Right atrium auricular region (tissue), 2 donors: ENCODE results near the gene PRKCZ. TPM values are rescaled to one million over a fixed set of nuclear protein-coding genes. Genes with fewer than 3 reads are reported as not detected.

Experiments
- DNase-seq: peaks from one replicate; pipeline ENCODE4 v3.0.0-alpha.2; 2019; ENCODE audit warnings: low spot score
- H3K27ac ChIP-seq, 2 donors: fragments of 200-600 bp; sonication (generic); 1 replicate in 1 of 2; 2 replicates in 1 of 2; pipeline ENCODE4 v1.5.1; 2016 to 2019
- H3K27me3 ChIP-seq, 2 donors: fragments of 200-600 bp; sonication (generic); one replicate each; pipeline versions ENCODE4 v1.5.1 to v1.6.0; 2017 to 2019
- H3K36me3 ChIP-seq: fragments of 200-600 bp; sonication (generic); one replicate; pipeline ENCODE4 v1.5.1; 2016
- H3K4me1 ChIP-seq, 2 donors: fragments of 200-600 bp; sonication (generic); one replicate each; pipeline versions ENCODE4 v1.5.1 to v1.6.0; 2017 to 2019
- H3K4me3 ChIP-seq, 2 donors: fragments of 200-600 bp; sonication (generic); 1 replicate in 1 of 2; 2 replicates in 1 of 2; pipeline ENCODE4 v1.5.1; 2017 to 2019; ENCODE audit warnings: mild to moderate bottlenecking in 1 of 2, moderate library complexity in 1 of 2
- H3K9me3 ChIP-seq, 2 donors: fragments of 200-600 bp; sonication (generic); one replicate each; pipeline ENCODE4 v1.5.1; 2019
- total RNA-seq, 2 donors: library from RNA; depleted of rRNA; stranded (reverse); fragments of >200 nt; gene quantifications; one replicate each; pipeline ENCODE4 v1.1.0, GENCODE V29; 2016
- TF ChIP-seq, protein P1 (sequence below), 2 donors: fragments of 200-600 bp; sonication (generic); IDR thresholded peaks; one replicate each; pipeline ENCODE4 v1.5.1; 2019; ENCODE audit warnings: antibody characterized with exemption in 2 of 2

The PRKCZ gene
- total RNA-seq, 2 donors from 2014 or later, result 15.3 to 16.4 TPM

DNA sequence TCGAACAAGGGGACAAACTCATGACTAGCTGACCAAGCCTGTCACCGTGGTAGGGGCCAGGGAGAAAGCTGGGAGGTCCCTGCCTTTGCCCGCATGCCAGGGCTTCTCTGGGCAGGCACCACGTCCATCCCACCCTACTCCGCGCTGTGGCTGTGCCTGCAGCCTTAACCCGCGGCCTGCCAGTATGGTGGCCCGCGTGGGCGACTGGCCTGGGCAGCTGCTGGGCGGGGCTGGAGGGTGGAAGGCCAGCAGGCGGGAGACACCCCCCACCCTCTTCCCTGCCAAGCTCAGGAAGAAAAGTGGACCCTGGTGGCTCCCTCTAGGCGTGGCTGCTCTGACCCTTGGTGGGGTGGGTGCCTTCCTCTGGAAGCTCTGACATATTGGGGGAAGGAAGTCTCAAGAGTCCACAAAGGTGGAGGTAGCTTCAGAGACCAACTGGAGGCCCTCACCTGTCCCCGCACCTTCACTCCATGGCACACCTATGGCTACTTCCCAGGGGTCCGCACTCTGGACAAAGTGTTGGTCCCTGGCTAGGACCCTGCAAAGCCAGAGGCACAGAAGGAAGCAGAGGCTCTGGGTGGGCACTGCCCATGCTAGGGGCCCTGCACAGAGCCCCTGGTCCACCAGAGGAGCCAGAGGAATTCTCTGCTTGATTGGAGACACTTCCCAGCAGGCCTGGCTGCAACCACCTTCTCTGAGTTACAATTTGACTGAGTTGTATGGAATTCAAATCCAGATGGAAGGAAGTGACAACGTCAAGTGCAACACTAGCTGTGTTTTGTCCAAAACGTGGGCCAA, 174.6 kb downstream of the PRKCZ start:
- TF ChIP-seq, protein P1, sequence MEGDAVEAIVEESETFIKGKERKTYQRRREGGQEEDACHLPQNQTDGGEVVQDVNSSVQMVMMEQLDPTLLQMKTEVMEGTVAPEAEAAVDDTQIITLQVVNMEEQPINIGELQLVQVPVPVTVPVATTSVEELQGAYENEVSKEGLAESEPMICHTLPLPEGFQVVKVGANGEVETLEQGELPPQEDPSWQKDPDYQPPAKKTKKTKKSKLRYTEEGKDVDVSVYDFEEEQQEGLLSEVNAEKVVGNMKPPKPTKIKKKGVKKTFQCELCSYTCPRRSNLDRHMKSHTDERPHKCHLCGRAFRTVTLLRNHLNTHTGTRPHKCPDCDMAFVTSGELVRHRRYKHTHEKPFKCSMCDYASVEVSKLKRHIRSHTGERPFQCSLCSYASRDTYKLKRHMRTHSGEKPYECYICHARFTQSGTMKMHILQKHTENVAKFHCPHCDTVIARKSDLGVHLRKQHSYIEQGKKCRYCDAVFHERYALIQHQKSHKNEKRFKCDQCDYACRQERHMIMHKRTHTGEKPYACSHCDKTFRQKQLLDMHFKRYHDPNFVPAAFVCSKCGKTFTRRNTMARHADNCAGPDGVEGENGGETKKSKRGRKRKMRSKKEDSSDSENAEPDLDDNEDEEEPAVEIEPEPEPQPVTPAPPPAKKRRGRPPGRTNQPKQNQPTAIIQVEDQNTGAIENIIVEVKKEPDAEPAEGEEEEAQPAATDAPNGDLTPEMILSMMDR (IDR thresholded peaks at IDR 0.05), result no peak
- Histone ChIP-seq H3K27me3 (no peaks in the 10 kb centered on the region), H3K4me3 (no peak overlapping the region), H3K27ac (no peak overlapping the region), H3K36me3 (no peaks in the 10 kb centered on the region), H3K9me3 (no peaks in the 10 kb centered on the region), H3K4me1 (peaks cover 0 to 15% of the 10 kb centered on the region in 2 donors)
- no peak for DNase-seq

DNA sequence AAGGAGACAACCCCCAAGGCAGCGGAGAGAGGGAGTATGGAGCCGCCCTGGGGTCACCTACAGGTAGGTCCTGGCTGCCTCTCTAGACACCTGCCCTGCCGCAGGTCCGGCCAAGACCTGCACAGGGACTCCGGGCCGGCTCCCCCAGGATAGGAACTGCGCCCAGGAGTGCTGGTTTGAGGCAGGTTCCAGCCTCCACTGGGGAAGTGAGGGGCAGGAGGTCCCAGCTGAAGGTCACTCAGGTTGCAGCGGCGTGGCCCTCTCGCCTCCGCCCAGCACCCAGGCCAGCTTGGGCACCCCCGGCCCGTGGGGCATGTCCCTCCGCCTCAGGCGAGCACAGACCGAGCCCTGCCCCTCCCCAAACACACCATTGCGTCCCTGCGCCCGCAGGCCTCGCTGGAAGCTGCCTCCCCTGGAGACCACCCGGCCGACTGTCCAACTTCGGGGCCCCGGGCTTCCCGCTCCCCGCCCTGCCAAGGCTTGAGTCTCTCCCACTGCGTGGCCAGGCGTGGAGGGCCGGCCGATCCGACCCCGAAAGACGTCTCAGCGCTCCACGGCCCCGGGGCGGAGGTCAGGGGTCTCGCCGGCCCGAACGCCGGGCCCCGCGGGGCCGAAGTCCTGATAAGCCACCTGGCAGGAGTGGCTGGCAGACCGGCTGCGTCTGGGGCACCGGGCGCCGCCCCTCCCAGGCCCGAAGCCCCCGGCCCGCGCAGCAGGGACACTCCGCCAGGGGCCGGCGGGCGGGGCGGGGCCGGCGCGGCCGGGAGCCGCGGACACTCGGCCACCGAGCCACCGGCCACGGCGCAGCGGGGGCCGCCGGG, 176.5 kb downstream of the PRKCZ start:
- Histone ChIP-seq H3K27ac (peak overlapping the region; percentile 97 to 100), H3K36me3 (no peaks in the 10 kb centered on the region), H3K4me1 (peaks cover 0 to 32% of the 10 kb centered on the region in 2 donors), H3K9me3 (no peaks in the 10 kb centered on the region), H3K27me3 (no peaks in the 10 kb centered on the region), H3K4me3 (peak overlapping the region; percentile 80 to 85)
- DNase-seq, result no peak
- TF ChIP-seq, protein P1 (IDR thresholded peaks at IDR 0.05), result no peak

DNA sequence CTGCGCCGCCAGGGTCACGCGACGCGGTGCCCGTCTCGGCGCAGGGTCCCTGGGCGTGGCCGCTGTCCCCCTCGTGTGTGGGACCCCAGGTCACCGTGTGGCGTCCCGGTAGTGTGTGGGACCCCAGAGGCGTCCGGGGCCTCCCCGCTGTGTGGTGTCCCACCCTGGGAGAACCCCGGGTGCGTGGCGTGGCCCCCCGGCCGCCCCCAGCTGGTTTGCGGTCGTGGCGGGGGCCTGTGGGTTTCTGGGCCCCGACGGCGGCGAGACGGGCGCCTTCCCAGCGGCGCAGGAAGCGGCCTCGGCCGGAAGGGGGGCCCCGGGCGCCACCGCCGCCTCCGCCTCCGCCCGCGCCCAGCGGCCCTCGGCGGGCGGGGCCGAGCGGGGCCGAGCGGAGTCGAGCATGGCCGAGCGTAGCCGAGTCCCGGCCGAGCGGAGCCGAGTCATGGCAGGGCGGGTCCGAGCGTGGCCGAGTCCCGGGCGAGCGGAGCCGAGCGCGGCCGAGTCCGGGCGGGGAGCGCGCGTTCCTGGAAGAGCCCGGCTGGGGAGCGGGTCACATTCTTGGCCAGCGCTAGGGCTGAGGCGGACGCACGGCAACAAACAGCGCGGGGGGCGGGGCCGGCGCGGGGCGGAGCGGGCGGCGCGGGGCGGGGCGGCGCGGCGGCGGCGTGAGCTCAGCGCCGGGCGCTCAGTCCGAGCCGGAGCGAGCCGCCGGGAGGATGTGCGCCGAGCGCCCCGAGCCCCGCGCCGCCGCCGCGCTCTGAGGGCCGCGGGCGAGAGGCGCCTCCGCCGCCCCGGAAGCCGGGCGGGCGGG, 177.3 kb downstream of the PRKCZ start:
- H3K36me3 ChIP-seq, result no peaks in the 10 kb centered on the region
- no peaks in the 10 kb centered on the region for H3K27me3 ChIP-seq
- DNase-seq, result peak; percentile 96
- peak overlapping the region; percentile 80 to 85 for H3K4me3 ChIP-seq
- H3K9me3 ChIP-seq, result no peaks in the 10 kb centered on the region
- TF ChIP-seq, protein P1 (IDR thresholded peaks at IDR 0.05), result no peak
- peaks cover 0 to 40% of the 10 kb centered on the region in 2 donors for H3K4me1 ChIP-seq
- peak overlapping the region; percentile 97 to 100 for H3K27ac ChIP-seq

DNA sequence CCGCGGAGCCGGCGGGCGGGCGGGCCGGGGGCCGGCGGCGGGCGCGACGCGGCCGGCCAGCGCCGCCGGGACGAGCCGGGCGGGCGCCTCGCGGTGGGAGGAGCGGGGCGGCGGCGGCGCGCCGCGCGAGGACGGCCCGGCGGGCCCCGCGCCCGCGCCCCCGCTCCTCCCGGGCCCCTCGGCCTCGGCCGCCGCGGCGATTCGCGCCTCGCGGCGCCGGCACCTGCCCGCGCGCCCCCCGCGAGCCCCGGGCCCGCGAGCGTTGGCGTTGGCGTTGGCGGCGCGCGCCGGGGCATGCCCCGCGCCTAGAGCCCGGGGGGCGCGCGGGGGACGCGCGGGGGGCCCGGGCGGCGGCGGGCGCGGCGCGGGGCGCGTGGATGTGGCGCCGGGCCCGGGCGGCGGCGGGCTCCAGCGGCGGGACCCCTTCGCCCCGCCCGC, 178.0 kb downstream of the PRKCZ start, which contains the start of gene SKI:
SKI (plus strand) TSS at position 163 of the 438 bp plus-strand sequence. CDS start 448 bp downstream, outside the sequence.
- peaks cover 0 to 46% of the 10 kb centered on the region in 2 donors for H3K4me1 ChIP-seq
- H3K9me3 ChIP-seq, result no peaks in the 10 kb centered on the region
- H3K36me3 ChIP-seq, result no peaks in the 10 kb centered on the region
- peak within 1 kb of the TSS; percentile 80 to 85 for H3K4me3 ChIP-seq
- H3K27me3 ChIP-seq, result no peaks in the 10 kb centered on the region
- peak within 1 kb of the TSS; percentile 97 to 100 for H3K27ac ChIP-seq
- no peak for DNase-seq
- TF ChIP-seq, protein P1 (IDR thresholded peaks at IDR 0.05), result no peak

DNA sequence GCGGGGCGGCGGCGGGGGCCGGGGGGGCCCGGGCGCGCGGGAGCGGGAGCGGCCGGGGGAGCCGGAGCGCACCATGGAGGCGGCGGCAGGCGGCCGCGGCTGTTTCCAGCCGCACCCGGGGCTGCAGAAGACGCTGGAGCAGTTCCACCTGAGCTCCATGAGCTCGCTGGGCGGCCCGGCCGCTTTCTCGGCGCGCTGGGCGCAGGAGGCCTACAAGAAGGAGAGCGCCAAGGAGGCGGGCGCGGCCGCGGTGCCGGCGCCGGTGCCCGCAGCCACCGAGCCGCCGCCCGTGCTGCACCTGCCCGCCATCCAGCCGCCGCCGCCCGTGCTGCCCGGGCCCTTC, 178.5 kb downstream of the PRKCZ start:
- peak overlapping the region; percentile 54 to 58 for H3K4me3 ChIP-seq
- DNase-seq, result no peak
- peaks cover 0 to 51% of the 10 kb centered on the region in 2 donors for H3K4me1 ChIP-seq
- no peaks in the 10 kb centered on the region for H3K36me3 ChIP-seq
- H3K27me3 ChIP-seq, result no peaks in the 10 kb centered on the region
- H3K9me3 ChIP-seq, result no peaks in the 10 kb centered on the region
- H3K27ac ChIP-seq, result peak overlapping the region; percentile 86 to 93
- TF ChIP-seq, protein P1 (IDR thresholded peaks at IDR 0.05), result no peak
